Measurements from ENCODE around the gene PPARG. TPM values are rescaled to one million over a fixed set of nuclear protein-coding genes. Genes with fewer than 3 reads are reported as not detected.

PPARG gene
- polyA plus RNA-seq, 1 of the 3 experiments (the other 2 are of a cell fraction) = 2.8 TPM

DNA sequence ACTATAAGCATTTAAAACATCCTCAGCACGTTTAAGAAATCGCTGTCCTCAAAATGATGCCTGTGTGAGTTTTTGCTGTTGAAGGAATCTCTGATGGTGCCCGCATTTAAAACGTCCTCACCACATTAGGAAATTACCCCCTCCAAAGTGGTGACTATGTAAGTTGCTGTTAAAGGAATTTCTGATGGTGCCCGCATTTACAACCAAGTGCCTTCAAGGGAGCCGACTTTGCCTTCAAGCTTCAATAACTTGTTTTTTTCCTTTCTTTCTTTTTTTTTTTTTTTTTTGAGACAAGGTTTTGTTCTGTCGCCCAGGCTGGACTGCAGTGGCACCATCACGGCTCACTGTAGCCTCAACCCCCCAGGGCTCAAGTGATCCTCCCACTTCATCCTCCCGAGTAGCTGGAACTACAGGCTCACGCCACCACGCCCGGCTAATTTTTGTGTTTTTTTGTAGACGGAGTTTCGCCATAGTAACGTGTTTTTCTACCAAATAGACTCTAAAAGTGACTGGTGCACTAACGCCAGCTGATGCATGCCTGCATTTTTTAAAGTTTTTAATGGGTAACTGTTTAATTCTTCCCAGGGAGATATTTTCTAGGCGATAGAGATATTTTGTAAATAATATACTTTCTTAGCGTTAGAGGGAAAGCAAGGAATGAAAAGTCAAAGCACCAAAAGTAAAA, 176.4 kb downstream of the PPARG start:
- Histone ChIP-seq H3K36me3 (replicated peaks in 1 of 2; ENCODE audit: control insufficient read depth in 1 of 2, insufficient read depth in 2 of 2, low read length in 1 of 2) (no peaks in the 10 kb centered on the region), H2AFZ (ENCODE audit: low read depth) (no peak overlapping the region), H3F3A (replicated peaks; ENCODE audit: insufficient read depth) (peaks cover 5% of the 10 kb centered on the region), H3K9me2 (no peaks in the 10 kb centered on the region), H3K4me1 (ENCODE audit: control insufficient read depth in 1 of 2, insufficient read depth in 2 of 2, low read depth in 1 of 2, low read length in 1 of 2) (peaks cover 2 to 6% of the 10 kb centered on the region in 2 experiments; a peak in 2 of 4 replicates), H3K27ac (ENCODE audit: low read depth in 2 of 2, low read length in 1 of 2) (no peak overlapping the region), H3K9me3 (no peaks in the 10 kb centered on the region), H3K79me2 (ENCODE audit: insufficient read depth) (no peaks in the 10 kb centered on the region), H3K4me2 (no peak overlapping the region), H3K4me3 (ENCODE audit: low read depth in 2 of 2, low read length in 1 of 2) (no peak overlapping the region), H3K27me3 (ENCODE audit: insufficient read depth) (no peaks in the 10 kb centered on the region), H4K20me1 (ENCODE audit: insufficient read depth) (no peaks in the 10 kb centered on the region), H3K9ac (no peak overlapping the region)
- no peak for DNase-seq
- ChIA-PET POLR2A (no interaction called here), CTCF (interaction anchor here (1.9 to 3.0 kb wide), 2 partner anchors 14 to 330 kb away, joined by 5 to 18 read pairs; no protein-coding TSS in a partner anchor)
- WGBS (ENCODE audit: low lambda C conversion rate) = 92% methylated on average over 18 of the region's 18 CpGs
- TF ChIP-seq EP300 (IDR thresholded peaks at IDR 0.05; ENCODE audit: borderline replicate concordance in 1 of 2, low read depth in 1 of 2, low read length in 1 of 2) (no peak), ELF1 (IDR thresholded peaks at IDR 0.05) (no peak), RFX5 (IDR thresholded peaks at IDR 0.05; ENCODE audit: low read length) (no peak), TCF12 (IDR thresholded peaks at IDR 0.05) (no peak), GATA2 (CRISPR knock-in tag; IDR thresholded peaks at IDR 0.05) (no peak), NRF1 (IDR thresholded peaks at IDR 0.05; ENCODE audit: low read depth, low read length) (no peak), YY1 (IDR thresholded peaks at IDR 0.05; ENCODE audit: low read depth) (no peak)

DNA sequence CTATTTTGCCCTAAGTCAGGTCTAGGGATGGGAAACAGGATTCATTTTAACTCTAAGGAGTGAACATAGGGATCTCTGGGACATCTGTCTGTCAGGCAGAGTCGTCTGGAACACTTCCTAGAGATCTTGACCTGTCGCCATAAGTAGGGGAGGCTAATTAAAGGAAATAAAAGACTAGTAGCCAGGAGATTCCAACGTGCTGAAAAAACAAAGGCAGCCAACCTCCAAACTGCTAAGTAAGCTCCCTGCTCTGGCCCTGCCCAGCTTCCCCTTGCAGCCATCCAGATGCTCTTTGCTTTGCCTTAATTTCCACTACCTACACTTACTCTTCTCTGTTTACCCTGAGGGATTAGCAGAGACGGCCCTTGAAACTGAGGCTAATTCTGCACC, 177.0 kb downstream of the PPARG start:
- H3K9me3 ChIP-seq = no peaks in the 10 kb centered on the region
- H3K36me3 ChIP-seq (replicated peaks in 1 of 2; ENCODE audit: control insufficient read depth in 1 of 2, insufficient read depth in 2 of 2, low read length in 1 of 2) = no peaks in the 10 kb centered on the region
- H2AFZ ChIP-seq (ENCODE audit: low read depth) = no peak overlapping the region
- TF ChIP-seq FOXJ3 (CRISPR knock-in tag; IDR thresholded peaks at IDR 0.05) (no peak), NFIC (IDR thresholded peaks at IDR 0.05; ENCODE audit: borderline replicate concordance) (no peak), YY1 (IDR thresholded peaks at IDR 0.05; ENCODE audit: low read depth) (no peak), TCF12 (IDR thresholded peaks at IDR 0.05) (no peak)
- H3K27ac ChIP-seq (ENCODE audit: low read depth in 2 of 2, low read length in 1 of 2) = no peak overlapping the region
- no peak for DNase-seq
- H3K9me2 ChIP-seq = no peaks in the 10 kb centered on the region
- 60% methylated on average over 4 of the region's 4 CpGs for WGBS (ENCODE audit: low lambda C conversion rate)
- POLR2A ChIA-PET = no interaction called here
- H3K4me1 ChIP-seq (ENCODE audit: control insufficient read depth in 1 of 2, insufficient read depth in 2 of 2, low read depth in 1 of 2, low read length in 1 of 2) = peaks cover 2 to 9% of the 10 kb centered on the region in 2 experiments; a peak in 2 of 4 replicates
- no peaks in the 10 kb centered on the region for H4K20me1 ChIP-seq (ENCODE audit: insufficient read depth)
- H3K4me3 ChIP-seq (ENCODE audit: low read depth in 2 of 2, low read length in 1 of 2) = no peak overlapping the region
- no peak overlapping the region for H3K4me2 ChIP-seq
- no peaks in the 10 kb centered on the region for H3K27me3 ChIP-seq (ENCODE audit: insufficient read depth)
- H3F3A ChIP-seq (replicated peaks; ENCODE audit: insufficient read depth) = peaks cover 5% of the 10 kb centered on the region
- no peaks in the 10 kb centered on the region for H3K79me2 ChIP-seq (ENCODE audit: insufficient read depth)
- H3K9ac ChIP-seq = no peak overlapping the region
- CTCF ChIA-PET = interaction anchor here (1.9 to 3.0 kb wide), 2 partner anchors 14 to 331 kb away, joined by 5 to 18 read pairs; no protein-coding TSS in a partner anchor

GRCh38 chr3:12467746-12468145, 178.9 kb downstream of the PPARG start:
- H3K9ac ChIP-seq = no peak overlapping the region
- ChIA-PET CTCF (interaction anchor here (2.2 to 5.2 kb wide), 2 partner anchors 12 to 333 kb away, joined by 9 to 20 read pairs; no protein-coding TSS in a partner anchor), POLR2A (no interaction called here)
- WGBS (ENCODE audit: low lambda C conversion rate) = 80% methylated on average over 2 of the region's 2 CpGs
- TF ChIP-seq EP300 (IDR thresholded peaks at IDR 0.05; ENCODE audit: borderline replicate concordance in 1 of 2, low read depth in 1 of 2, low read length in 1 of 2) (no peak), CTCF (IDR thresholded peaks at IDR 0.05) (no peak)
- no peaks in the 10 kb centered on the region for H3K79me2 ChIP-seq (ENCODE audit: insufficient read depth)
- H2AFZ ChIP-seq (ENCODE audit: low read depth) = no peak overlapping the region
- H3K4me1 ChIP-seq (ENCODE audit: control insufficient read depth in 1 of 2, insufficient read depth in 2 of 2, low read depth in 1 of 2, low read length in 1 of 2) = peaks cover 0 to 16% of the 10 kb centered on the region in 2 experiments; a peak in 1 of 4 replicates
- H4K20me1 ChIP-seq (ENCODE audit: insufficient read depth) = no peaks in the 10 kb centered on the region
- H3K27me3 ChIP-seq (ENCODE audit: insufficient read depth) = no peaks in the 10 kb centered on the region
- H3K9me2 ChIP-seq = no peaks in the 10 kb centered on the region
- no peak overlapping the region for H3K4me2 ChIP-seq
- H3K4me3 ChIP-seq (ENCODE audit: low read depth in 2 of 2, low read length in 1 of 2) = no peak overlapping the region
- DNase-seq = no peak
- no peaks in the 10 kb centered on the region for H3F3A ChIP-seq (replicated peaks; ENCODE audit: insufficient read depth)
- no peaks in the 10 kb centered on the region for H3K9me3 ChIP-seq
- no peaks in the 10 kb centered on the region for H3K36me3 ChIP-seq (replicated peaks in 1 of 2; ENCODE audit: control insufficient read depth in 1 of 2, insufficient read depth in 2 of 2, low read length in 1 of 2)
- no peak overlapping the region for H3K27ac ChIP-seq (ENCODE audit: low read depth in 2 of 2, low read length in 1 of 2)

All from SK-N-SH (cell line).